OCI-LY7 (cell line): ENCODE measurements around the gene CNNM2. TPM values are rescaled to one million over a fixed set of nuclear protein-coding genes. Genes with fewer than 3 reads are reported as not detected.

ENCODE experiments used
- BruUV-seq: library from RNA; stranded (reverse); fragments of 400-500 nt; replicated peaks from 2 replicates; lab custom pipeline; 2021; lab: Mats Ljungman, UMichigan
- CTCF ChIA-PET: fragments of 300-600 bp; sonication (Branson Sonifier 250); formaldehyde crosslinking; loops from one replicate; lab custom pipeline; 2022; ENCODE audit warnings: antibody characterized with exemption; ENCODE audit not compliant: unreplicated experiment; lab: Charles Lee
- POLR2A ChIA-PET: fragments of 300-600 bp; sonication (Branson Sonifier 250); formaldehyde crosslinking; loops from one replicate; lab custom pipeline; 2022; ENCODE audit warnings: antibody characterized with exemption; lab: Charles Lee
- DNase-seq: peaks from one replicate; pipeline ENCODE4 v3.0.0-alpha.2; 2015; ENCODE audit warnings: low spot score
- H2AFZ ChIP-seq: fragments of 200-600 bp; sonication (generic), shearing (Covaris generic); 2 replicates; pipeline ENCODE4 v1.6.1; 2014; ENCODE audit warnings: mild to moderate bottlenecking, antibody characterized with exemption, low read length, moderate library complexity
- H3K27ac ChIP-seq: fragments of 200-600 bp; sonication (generic); 2 replicates; pipeline ENCODE4 v1.5.1; 2014; ENCODE audit warnings: mixed run types, low read depth, mild to moderate bottlenecking, moderate library complexity, low read length, inconsistent platforms; ENCODE audit not compliant: poor library complexity, severe bottlenecking
- H3K36me3 ChIP-seq: fragments of 200-600 bp; sonication (generic); 2 replicates; pipeline ENCODE4 v1.6.1; 2014; ENCODE audit warnings: mild to moderate bottlenecking, antibody characterized with exemption, low read length, moderate library complexity, mixed read lengths; ENCODE audit not compliant: insufficient read depth
- H3K4me1 ChIP-seq: fragments of 200-600 bp; sonication (generic); 2 replicates; pipeline ENCODE4 v1.5.1; 2014; ENCODE audit warnings: mild to moderate bottlenecking, low read length; ENCODE audit not compliant: insufficient read depth, poor library complexity, severe bottlenecking
- H3K4me2 ChIP-seq: fragments of 200-600 bp; sonication (generic); 2 replicates; pipeline ENCODE4 v1.6.1; 2014; ENCODE audit warnings: mild to moderate bottlenecking, low read length
- H3K4me3 ChIP-seq: fragments of 200-600 bp; sonication (generic); 2 replicates; pipeline ENCODE4 v1.5.1; 2014; ENCODE audit warnings: mild to moderate bottlenecking, low read depth, low read length; ENCODE audit not compliant: poor library complexity, severe bottlenecking
- H3K79me2 ChIP-seq: fragments of 200-600 bp; sonication (generic); 2 replicates; pipeline ENCODE4 v1.6.1; 2016; ENCODE audit warnings: low read depth, mild to moderate bottlenecking, low read length, moderate library complexity, mixed read lengths; ENCODE audit not compliant: insufficient read depth
- H3K9me2 ChIP-seq: fragments of 200-600 bp; sonication (generic); 2 replicates; pipeline ENCODE4 v1.6.1; 2016; ENCODE audit warnings: mild to moderate bottlenecking, low read length, mixed read lengths; ENCODE audit not compliant: insufficient read depth
- H3K9me3 ChIP-seq: fragments of 200-600 bp; sonication (generic); 2 replicates; pipeline ENCODE4 v1.6.1; 2014; ENCODE audit warnings: mild to moderate bottlenecking, mixed run types, low read length, mixed read lengths
- H4K20me1 ChIP-seq: fragments of 200-600 bp; sonication (generic); 2 replicates; pipeline ENCODE4 v1.6.1; 2014; ENCODE audit warnings: mild to moderate bottlenecking, antibody characterized with exemption, low read length, moderate library complexity, mixed read lengths; ENCODE audit not compliant: insufficient read depth
- CTCF ChIP-seq: fragments of 200-600 bp; sonication (generic); conservative IDR thresholded peaks from 2 replicates; pipeline ENCODE4 v1.5.1; 2014; ENCODE audit warnings: mild to moderate bottlenecking, antibody characterized with exemption, low read length, moderate library complexity, mixed read lengths
- EZH2phosphoT487 ChIP-seq: fragments of 200-600 bp; sonication (generic); IDR thresholded peaks from 2 replicates; pipeline ENCODE4 v1.6.1; 2018; ENCODE audit warnings: low read depth, borderline replicate concordance, mild to moderate bottlenecking, mixed run types, antibody characterized with exemption, low read length, moderate library complexity, mixed read lengths
- intact Hi-C: fragments of 100-400 bp; cut with micrococcal nuclease; formaldehyde crosslinking; loops from one replicate; pipeline ENCODE4 v1.10.0; 2022; ENCODE audit not compliant: unreplicated experiment
- total RNA-seq, 2 experiments: library from RNA; depleted of rRNA in 1 of 2; stranded (reverse); fragments of >200 nt in 1 of 2; shearing (Covaris generic) in 1 of 2; gene quantifications; 2 replicates each; pipeline ENCODE4 v1.2.3, GENCODE V29; 2014 to 2022

Gene CNNM2
- total RNA-seq, 2 experiments from 2014 or later, result 6.6 to 7.2 TPM

GRCh38 chr10:102948786-102949185 lies 30.7 kb downstream of the CNNM2 start:
- no peaks in the 10 kb centered on the region for H3K36me3 ChIP-seq
- H3K27ac ChIP-seq, result no peak overlapping the region
- no peaks in the 10 kb centered on the region for H3K9me2 ChIP-seq
- DNase-seq, result no peak
- POLR2A ChIA-PET, result no interaction called here
- intact Hi-C loops, result no loop called here
- no peaks in the 10 kb centered on the region for H3K4me1 ChIP-seq
- H3K4me2 ChIP-seq, result no peak overlapping the region
- no peak for TF ChIP-seq EZH2phosphoT487
- no peak for TF ChIP-seq CTCF
- no peak overlapping the region for H2AFZ ChIP-seq
- CTCF ChIA-PET, result no interaction called here
- no TSS peak for BruUV-seq
- no peaks in the 10 kb centered on the region for H3K9me3 ChIP-seq
- H3K4me3 ChIP-seq, result no peak overlapping the region
- H4K20me1 ChIP-seq, result no peaks in the 10 kb centered on the region
- no peaks in the 10 kb centered on the region for H3K79me2 ChIP-seq

GRCh38 chr10:102949916-102950315 lies 31.8 kb downstream of the CNNM2 start:
- Histone ChIP-seq H3K79me2 (no peaks in the 10 kb centered on the region), H3K9me2 (no peaks in the 10 kb centered on the region), H2AFZ (no peak overlapping the region), H3K4me1 (no peaks in the 10 kb centered on the region), H3K9me3 (no peaks in the 10 kb centered on the region), H3K36me3 (no peaks in the 10 kb centered on the region), H3K4me3 (no peak overlapping the region), H4K20me1 (no peaks in the 10 kb centered on the region), H3K4me2 (no peak overlapping the region), H3K27ac (no peak overlapping the region)
- no TSS peak for BruUV-seq
- POLR2A ChIA-PET, result no interaction called here
- CTCF ChIA-PET, result no interaction called here
- TF ChIP-seq CTCF (no peak), EZH2phosphoT487 (no peak)
- no peak for DNase-seq
- intact Hi-C loops, result no loop called here

GRCh38 chr10:102951316-102951715 lies 33.2 kb downstream of the CNNM2 start:
- no peak for TF ChIP-seq CTCF
- no peak for TF ChIP-seq EZH2phosphoT487
- Histone ChIP-seq H3K36me3 (no peaks in the 10 kb centered on the region), H2AFZ (no peak overlapping the region), H3K27ac (no peak overlapping the region), H3K4me3 (no peak overlapping the region), H3K4me2 (no peak overlapping the region), H4K20me1 (no peaks in the 10 kb centered on the region), H3K9me3 (no peaks in the 10 kb centered on the region), H3K4me1 (no peaks in the 10 kb centered on the region), H3K79me2 (no peaks in the 10 kb centered on the region), H3K9me2 (no peaks in the 10 kb centered on the region)
- CTCF ChIA-PET, result no interaction called here
- POLR2A ChIA-PET, result interaction anchor here (0.7 to 0.8 kb wide), 4 partner anchors 14 to 728 kb away, joined by 3 to 6 read pairs (median 4); no protein-coding TSS in a partner anchor
- no TSS peak for BruUV-seq
- intact Hi-C loops, result no loop called here
- no peak for DNase-seq
